ENCODE data around the gene C16orf95. TPM values are rescaled to one million over a fixed set of nuclear protein-coding genes. Genes with fewer than 3 reads are reported as not detected.

Gene C16orf95
- total RNA-seq, 1 experiment from 2014 or later: 5.8 TPM

DNA sequence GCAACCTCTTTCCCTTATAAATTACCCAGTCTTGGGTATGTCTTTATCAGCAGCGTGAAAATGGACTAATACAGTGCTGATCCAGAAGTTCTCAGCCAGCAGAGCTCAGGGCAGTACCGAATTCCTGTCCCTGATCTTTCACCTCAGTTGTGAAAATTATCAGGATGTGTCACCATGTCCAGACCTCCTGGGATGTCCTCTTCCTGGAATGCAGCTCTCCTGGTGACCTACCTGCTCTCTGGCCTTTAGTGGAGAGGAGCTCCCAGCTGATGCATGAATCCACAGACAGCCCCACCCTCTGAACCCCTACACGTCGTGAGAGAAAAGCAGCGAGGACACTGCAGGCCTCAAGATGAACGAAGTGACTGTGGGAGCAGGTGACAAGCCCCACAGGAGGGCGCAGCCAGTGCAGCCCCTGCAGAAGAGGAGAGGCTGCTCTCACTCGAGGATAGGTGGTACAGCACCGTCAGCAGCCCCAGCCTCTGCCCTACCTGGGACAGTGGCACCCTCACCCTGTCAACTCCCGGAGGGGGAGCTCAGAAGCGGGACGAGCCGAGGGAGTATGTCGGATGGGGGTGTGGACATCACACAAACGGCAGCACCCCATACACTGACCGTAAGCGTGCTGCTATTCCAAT, 22.0 kb upstream of the C16orf95 start:
- ChIA-PET POLR2A (interaction anchor here (1.1 kb wide), 1 partner anchor 25 kb away, joined by 4 read pairs; no protein-coding TSS in a partner anchor), CTCF (interaction anchor here (0.6 to 1.2 kb wide), 3 partner anchors 22 to 277 kb away, joined by 4 to 6 read pairs (median 5); partner anchors contain the start of gene C16orf95)
- TF ChIP-seq, protein P1, sequence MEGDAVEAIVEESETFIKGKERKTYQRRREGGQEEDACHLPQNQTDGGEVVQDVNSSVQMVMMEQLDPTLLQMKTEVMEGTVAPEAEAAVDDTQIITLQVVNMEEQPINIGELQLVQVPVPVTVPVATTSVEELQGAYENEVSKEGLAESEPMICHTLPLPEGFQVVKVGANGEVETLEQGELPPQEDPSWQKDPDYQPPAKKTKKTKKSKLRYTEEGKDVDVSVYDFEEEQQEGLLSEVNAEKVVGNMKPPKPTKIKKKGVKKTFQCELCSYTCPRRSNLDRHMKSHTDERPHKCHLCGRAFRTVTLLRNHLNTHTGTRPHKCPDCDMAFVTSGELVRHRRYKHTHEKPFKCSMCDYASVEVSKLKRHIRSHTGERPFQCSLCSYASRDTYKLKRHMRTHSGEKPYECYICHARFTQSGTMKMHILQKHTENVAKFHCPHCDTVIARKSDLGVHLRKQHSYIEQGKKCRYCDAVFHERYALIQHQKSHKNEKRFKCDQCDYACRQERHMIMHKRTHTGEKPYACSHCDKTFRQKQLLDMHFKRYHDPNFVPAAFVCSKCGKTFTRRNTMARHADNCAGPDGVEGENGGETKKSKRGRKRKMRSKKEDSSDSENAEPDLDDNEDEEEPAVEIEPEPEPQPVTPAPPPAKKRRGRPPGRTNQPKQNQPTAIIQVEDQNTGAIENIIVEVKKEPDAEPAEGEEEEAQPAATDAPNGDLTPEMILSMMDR (IDR thresholded peaks at IDR 0.05; ENCODE audit: unreplicated experiment): no peak
- H3K4me1 Mint-ChIP-seq (ENCODE audit: insufficient read depth, unreplicated experiment): no peaks in the 10 kb centered on the region
- peaks cover 85% of the 10 kb centered on the region for H3K36me3 Mint-ChIP-seq (ENCODE audit: insufficient read depth, unreplicated experiment)
- H3K9me3 Mint-ChIP-seq (ENCODE audit: unreplicated experiment): no peaks in the 10 kb centered on the region
- H3K27me3 Mint-ChIP-seq (ENCODE audit: insufficient read depth, unreplicated experiment): no peaks in the 10 kb centered on the region
- DNase-seq (ENCODE audit: unreplicated experiment): no peak
- peak overlapping the region; percentile 42 for H3K27ac Mint-ChIP-seq (ENCODE audit: low read depth, unreplicated experiment)
- intact Hi-C loops (cut with micrococcal nuclease): no loop called here
- H3K4me3 Mint-ChIP-seq (ENCODE audit: unreplicated experiment): no peak overlapping the region
- no TSS peak for BruUV-seq (replicated peaks)

DNA sequence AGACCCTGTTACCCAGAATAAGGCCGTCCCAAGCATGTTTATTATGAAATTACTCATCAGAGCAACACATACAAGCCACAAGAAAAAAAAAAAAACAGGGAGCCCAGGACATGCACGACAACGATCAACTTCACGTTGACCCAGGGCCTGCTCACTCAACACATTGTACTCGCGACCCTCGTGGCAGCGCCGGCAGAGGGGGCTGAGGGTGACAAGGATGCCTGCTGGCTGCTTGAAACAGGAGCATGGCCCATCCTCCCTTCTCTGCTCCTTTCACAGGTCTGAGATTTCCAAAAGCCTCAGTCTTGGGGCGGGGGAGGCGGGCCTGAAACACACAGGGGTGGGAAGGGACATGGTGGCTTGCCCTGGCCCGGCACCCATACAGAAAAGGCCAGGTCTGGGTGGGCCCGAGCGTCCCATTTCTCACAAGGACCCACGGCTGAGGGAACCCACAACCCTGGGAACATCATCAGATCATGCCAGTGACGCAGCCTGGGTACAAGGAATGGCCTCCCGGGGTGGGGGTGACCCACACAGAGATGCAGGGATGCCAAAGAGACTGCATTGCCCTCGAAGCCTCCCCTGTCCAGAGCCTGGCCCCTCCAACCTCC, 21.1 kb upstream of the C16orf95 start:
- no TSS peak for BruUV-seq (replicated peaks)
- H3K4me1 Mint-ChIP-seq (ENCODE audit: insufficient read depth, unreplicated experiment): no peaks in the 10 kb centered on the region
- H3K27ac Mint-ChIP-seq (ENCODE audit: low read depth, unreplicated experiment): no peak overlapping the region
- H3K36me3 Mint-ChIP-seq (ENCODE audit: insufficient read depth, unreplicated experiment): peaks cover 79% of the 10 kb centered on the region
- POLR2A ChIA-PET: no interaction called here
- TF ChIP-seq, protein P1 (IDR thresholded peaks at IDR 0.05; ENCODE audit: unreplicated experiment): no peak
- CTCF ChIA-PET: interaction anchor here (1.2 kb wide), 1 partner anchor 276 kb away, joined by 4 read pairs; no protein-coding TSS in a partner anchor
- no peaks in the 10 kb centered on the region for H3K9me3 Mint-ChIP-seq (ENCODE audit: unreplicated experiment)
- no peaks in the 10 kb centered on the region for H3K27me3 Mint-ChIP-seq (ENCODE audit: insufficient read depth, unreplicated experiment)
- no peak overlapping the region for H3K4me3 Mint-ChIP-seq (ENCODE audit: unreplicated experiment)
- DNase-seq (ENCODE audit: unreplicated experiment): no peak
- intact Hi-C loops (cut with micrococcal nuclease): no loop called here

DNA sequence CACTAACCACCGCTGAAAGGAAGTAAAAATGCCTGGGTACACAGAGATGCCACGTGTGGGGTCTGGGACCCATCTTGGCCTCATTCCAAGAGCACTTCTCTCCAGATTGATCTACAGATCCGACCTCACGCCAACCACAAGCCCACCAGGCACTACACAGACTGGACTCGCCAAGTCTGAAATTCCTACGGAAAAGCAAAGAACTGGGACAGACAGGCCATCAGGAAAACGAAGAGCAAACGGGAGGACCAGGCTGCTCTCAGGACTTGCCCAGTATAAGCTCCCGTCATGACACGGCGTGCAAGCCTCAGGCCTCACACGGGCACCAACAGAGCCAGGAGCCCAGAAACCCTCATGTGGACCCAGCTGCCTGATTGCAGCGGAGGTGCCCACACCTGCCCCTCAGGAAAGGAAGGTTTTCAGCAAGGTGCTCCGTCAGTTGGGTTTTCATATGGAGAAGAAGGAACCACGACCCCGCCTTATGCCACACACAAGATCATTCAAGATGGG, 20.1 kb upstream of the C16orf95 start:
- no peaks in the 10 kb centered on the region for H3K4me1 Mint-ChIP-seq (ENCODE audit: insufficient read depth, unreplicated experiment)
- H3K27me3 Mint-ChIP-seq (ENCODE audit: insufficient read depth, unreplicated experiment): no peaks in the 10 kb centered on the region
- H3K4me3 Mint-ChIP-seq (ENCODE audit: unreplicated experiment): no peak overlapping the region
- DNase-seq (ENCODE audit: unreplicated experiment): no peak
- BruUV-seq (replicated peaks): no TSS peak
- peaks cover 71% of the 10 kb centered on the region for H3K36me3 Mint-ChIP-seq (ENCODE audit: insufficient read depth, unreplicated experiment)
- TF ChIP-seq, protein P1 (IDR thresholded peaks at IDR 0.05; ENCODE audit: unreplicated experiment): no peak
- ChIA-PET POLR2A (no interaction called here), CTCF (no interaction called here)
- no peaks in the 10 kb centered on the region for H3K9me3 Mint-ChIP-seq (ENCODE audit: unreplicated experiment)
- intact Hi-C loops (cut with micrococcal nuclease): no loop called here
- no peak overlapping the region for H3K27ac Mint-ChIP-seq (ENCODE audit: low read depth, unreplicated experiment)

DNA sequence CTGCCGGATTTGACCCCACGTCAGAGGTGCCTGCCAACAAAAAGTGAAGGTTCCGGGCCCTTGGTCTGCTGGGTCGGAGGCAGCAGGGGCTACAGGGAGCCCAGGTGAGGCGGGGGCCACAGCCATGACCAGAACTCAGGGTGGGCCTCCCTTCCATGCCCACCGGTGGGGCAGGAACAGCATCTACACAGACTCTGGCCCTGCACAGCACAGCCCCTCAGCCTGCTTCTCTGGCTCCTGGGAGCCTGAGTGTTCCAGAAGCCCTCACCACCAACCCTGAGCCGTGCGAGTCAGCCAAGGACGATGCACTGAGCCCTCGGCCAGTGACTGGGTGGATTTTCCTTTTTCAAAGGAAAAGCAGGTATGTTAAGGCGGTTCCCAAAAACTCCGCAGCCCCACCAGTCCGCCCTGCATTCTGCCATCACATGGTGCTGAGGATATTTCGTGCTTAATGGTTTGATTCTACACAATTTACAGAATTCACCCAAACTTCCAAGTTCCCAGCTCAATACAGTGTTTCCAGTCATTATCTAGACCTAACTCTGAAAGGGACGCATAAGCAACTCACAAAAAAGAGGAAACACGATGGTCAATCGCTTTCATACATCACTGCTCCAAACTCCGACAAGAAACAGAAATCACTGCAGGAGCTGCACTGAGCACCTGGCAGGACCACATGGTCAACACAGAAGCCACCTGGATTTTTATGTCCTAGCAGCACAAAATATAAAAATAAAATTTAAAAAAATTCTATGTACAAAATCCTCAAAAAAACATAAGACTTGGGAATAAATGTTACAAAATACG, 19.4 kb upstream of the C16orf95 start:
- no peaks in the 10 kb centered on the region for H3K4me1 Mint-ChIP-seq (ENCODE audit: insufficient read depth, unreplicated experiment)
- no peak for DNase-seq (ENCODE audit: unreplicated experiment)
- intact Hi-C loops (cut with micrococcal nuclease): no loop called here
- no peak overlapping the region for H3K4me3 Mint-ChIP-seq (ENCODE audit: unreplicated experiment)
- no peaks in the 10 kb centered on the region for H3K9me3 Mint-ChIP-seq (ENCODE audit: unreplicated experiment)
- H3K27ac Mint-ChIP-seq (ENCODE audit: low read depth, unreplicated experiment): no peak overlapping the region
- POLR2A ChIA-PET: no interaction called here
- no peaks in the 10 kb centered on the region for H3K27me3 Mint-ChIP-seq (ENCODE audit: insufficient read depth, unreplicated experiment)
- TF ChIP-seq, protein P1 (IDR thresholded peaks at IDR 0.05; ENCODE audit: unreplicated experiment): no peak
- CTCF ChIA-PET: no interaction called here
- BruUV-seq (replicated peaks): no TSS peak
- peaks cover 71% of the 10 kb centered on the region for H3K36me3 Mint-ChIP-seq (ENCODE audit: insufficient read depth, unreplicated experiment)

Data from MCF 10A (cell line).